Nucleus accumbens (tissue), 56 donors: ENCODE measurements around the gene LPIN3.

ENCODE experiments used
- DNase-seq, 56 donors: peaks; one replicate each; lab custom pipeline; 2025; lab: John Stamatoyannopoulos, UW

Gene LPIN3

GRCh38 chr20:41317546-41318270 lies 22.9 kb upstream of the LPIN3 start, which contains the start of gene ZHX3:
Gene ZHX3 (minus strand): TSS chr20:41317731. CDS start chr20:41204916, 112,815 bp downstream.
- peak in 55 of 56 donors; percentile 68 to 98 (median 93) for DNase-seq

GRCh38 chr20:41318271-41318649 lies 22.4 kb upstream of the LPIN3 start:
- no peak for DNase-seq

- DNase-seq, result no peak
These were observed 20.2 kb upstream of the LPIN3 start for GRCh38 chr20:41320441-41320840.

- DNase-seq, result no peak
These were observed 19.6 kb upstream of the LPIN3 start for GRCh38 chr20:41320976-41321375.

- DNase-seq, result no peak
These were observed 13.4 kb upstream of the LPIN3 start for GRCh38 chr20:41327178-41327577.

GRCh38 chr20:41329435-41330342 lies 10.9 kb upstream of the LPIN3 start:
- DNase-seq, result peak in 3 of 56 donors; percentile 7 to 14 (median 9)

- DNase-seq, result no peak
These were observed 10.3 kb upstream of the LPIN3 start for GRCh38 chr20:41330343-41330720.

- no peak for DNase-seq
These were observed 9.7 kb upstream of the LPIN3 start for GRCh38 chr20:41330941-41331340.

GRCh38 chr20:41331731-41332130 lies 8.9 kb upstream of the LPIN3 start:
- no peak for DNase-seq

- no peak for DNase-seq
These were observed 6.6 kb upstream of the LPIN3 start for GRCh38 chr20:41334036-41334435.

GRCh38 chr20:41334443-41335421 lies 5.9 kb upstream of the LPIN3 start:
- no peak for DNase-seq

- no peak for DNase-seq
These were observed 5.0 kb upstream of the LPIN3 start for GRCh38 chr20:41335591-41335990.

GRCh38 chr20:41336711-41337492 lies 3.7 kb upstream of the LPIN3 start:
- DNase-seq, result no peak

GRCh38 chr20:41339957-41340326 lies 679 bp upstream of the LPIN3 start:
- DNase-seq, result peak in 52 of 56 donors; percentile 16 to 85 (median 60)

- no peak for DNase-seq
These were observed 2.1 kb downstream of the LPIN3 start for GRCh38 chr20:41342474-41343464.

GRCh38 chr20:41344477-41344876 lies 3.9 kb downstream of the LPIN3 start:
- DNase-seq, result no peak

GRCh38 chr20:41344938-41345728 lies 4.5 kb downstream of the LPIN3 start:
- no peak for DNase-seq

- DNase-seq, result no peak
These were observed 5.1 kb downstream of the LPIN3 start for GRCh38 chr20:41345729-41346067.
